Measurements from ENCODE around the gene GSTM3. TPM values are rescaled to one million over a fixed set of nuclear protein-coding genes. Genes with fewer than 3 reads are reported as not detected.

GSTM3 gene
- total and polyA plus RNA-seq, 2 of the 13 experiments (the other 11 are each of a cell fraction or from before 2014, with no cell fraction given) = 127 to 142 TPM

GRCh38 chr1:109763646-109764415, 23.0 kb upstream of the GSTM3 start, which contains the start of gene EPS8L3 (continued):
- TF ChIP-seq ZC3H4 (CRISPR knock-in tag; IDR thresholded peaks at IDR 0.05; ENCODE audit: borderline replicate concordance) (no peak), ZMYM3 (CRISPR knock-in tag; IDR thresholded peaks at IDR 0.05) (peak; percentile 82), ZBTB34 (CRISPR knock-in tag; IDR thresholded peaks at IDR 0.05) (no peak), MATR3 (CRISPR knock-in tag; IDR thresholded peaks at IDR 0.05) (no peak), SATB2 (CRISPR knock-in tag; IDR thresholded peaks at IDR 0.05) (no peak), ETV5 (CRISPR knock-in tag; IDR thresholded peaks at IDR 0.05; ENCODE audit: borderline replicate concordance) (peak; percentile 55; the same call in 1 of the 2 replicates), ERF (CRISPR knock-in tag; IDR thresholded peaks at IDR 0.05) (peak; percentile 94), EP300 (IDR thresholded peaks at IDR 0.05; ENCODE audit: low read depth in 2 of 2, low read length in 2 of 2) (peak in 1 of 2 experiments; percentile 32; a peak in 1 of 4 replicates), EP300 (CRISPR knock-in tag; IDR thresholded peaks at IDR 0.05; ENCODE audit: borderline replicate concordance) (no peak), NKX3-1 (CRISPR knock-in tag; IDR thresholded peaks at IDR 0.05) (no peak), MAFF (IDR thresholded peaks at IDR 0.05; ENCODE audit: low read depth, low read length) (no peak), ZNF276 (CRISPR knock-in tag; IDR thresholded peaks at IDR 0.05; ENCODE audit: low read depth) (0 out of 2 replicates have a peak, but pooled peaks have one; percentile 30), GPN1 (CRISPR knock-in tag; IDR thresholded peaks at IDR 0.05; ENCODE audit: borderline replicate concordance) (no peak), ZNF670 (CRISPR knock-in tag; IDR thresholded peaks at IDR 0.05; ENCODE audit: borderline replicate concordance) (no peak), ISL2 (CRISPR knock-in tag; IDR thresholded peaks at IDR 0.05) (no peak), HNRNPUL1 (IDR thresholded peaks at IDR 0.05; ENCODE audit: low read depth, low read length) (no peak), KDM6A (CRISPR knock-in tag; IDR thresholded peaks at IDR 0.05; ENCODE audit: low read depth) (peak; percentile 58; the same call in 1 of the 2 replicates), ELF3 (CRISPR knock-in tag; IDR thresholded peaks at IDR 0.05) (peak; percentile 87), NFATC3 (CRISPR knock-in tag; IDR thresholded peaks at IDR 0.05) (no peak), IRF9 (CRISPR knock-in tag; IDR thresholded peaks at IDR 0.05; ENCODE audit: borderline replicate concordance) (0 out of 2 replicates have a peak, but pooled peaks have one; percentile 69), AKAP8 (CRISPR knock-in tag; IDR thresholded peaks at IDR 0.05) (peak; percentile 66; the same call in 1 of the 2 replicates)

Measured in HepG2 (cell line).